HepG2 (cell line): Measurements from ENCODE around the gene IAH1. TPM values are rescaled to one million over a fixed set of nuclear protein-coding genes. Genes with fewer than 3 reads are reported as not detected.

Experiments used
- FOXO1 ChIP-seq: sonication (generic); formaldehyde crosslinking; IDR thresholded peaks from 2 replicates; pipeline ENCODE4 v1.4.0; 2020; ENCODE audit warnings: missing genetic modification reagents
- HNF4A ChIP-seq: sonication (generic); formaldehyde crosslinking; IDR thresholded peaks from 2 replicates; pipeline ENCODE4 v1.4.0; 2020; ENCODE audit warnings: missing genetic modification reagents
- NFRKB ChIP-seq: fragments of 450-650 bp; IDR thresholded peaks from 2 replicates; pipeline ENCODE4 v1.6.1; 2017
- NR2C2 ChIP-seq: sonication (generic); formaldehyde crosslinking; IDR thresholded peaks from 2 replicates; pipeline ENCODE4 v1.4.0; 2020; ENCODE audit warnings: missing genetic modification reagents, mild to moderate bottlenecking, moderate library complexity, borderline replicate concordance
- NR2F1 ChIP-seq, 2 experiments: fragments of 450-650 bp in 1 of 2; formaldehyde crosslinking in 1 of 2; IDR thresholded peaks; 2 replicates each; pipeline versions ENCODE4 v1.5.0 to v1.6.1; 2016 to 2020; ENCODE audit warnings: mild to moderate bottlenecking in 1 of 2, missing compliant biosample characterization in 1 of 2, missing genetic modification reagents in 1 of 2, moderate library complexity in 1 of 2
- NR2F6 ChIP-seq, 2 experiments: IDR thresholded peaks; 2 replicates each; pipeline ENCODE4 v1.6.1; 2016; ENCODE audit warnings: antibody characterized with exemption in 1 of 2, mild to moderate bottlenecking in 1 of 2
- SRY ChIP-seq: sonication (generic); formaldehyde crosslinking; IDR thresholded peaks from 2 replicates; pipeline ENCODE4 v1.8.0; 2022; ENCODE audit warnings: mild to moderate bottlenecking, missing genetic modification reagents
- ZBTB1 ChIP-seq: sonication (generic); formaldehyde crosslinking; IDR thresholded peaks from 2 replicates; pipeline ENCODE4 v1.4.0; 2020; ENCODE audit warnings: missing genetic modification reagents, borderline replicate concordance
- ZHX2 ChIP-seq, 2 experiments: sonication (generic) in 1 of 2; formaldehyde crosslinking in 1 of 2; IDR thresholded peaks; 2 replicates each; pipeline versions ENCODE4 v1.6.1 to v1.9.0; 2014 to 2022; ENCODE audit warnings: antibody characterized with exemption in 1 of 2, borderline replicate concordance in 1 of 2, inconsistent platforms in 1 of 2, low read depth in 1 of 2, missing genetic modification reagents in 1 of 2
- ZNF275 ChIP-seq: sonication (generic); formaldehyde crosslinking; IDR thresholded peaks from 2 replicates; pipeline ENCODE4 v1.8.0; 2022; ENCODE audit warnings: missing genetic modification reagents, mild to moderate bottlenecking, inconsistent platforms, borderline replicate concordance
- ZNF672 ChIP-seq: sonication (generic); formaldehyde crosslinking; IDR thresholded peaks from 2 replicates; pipeline ENCODE4 v1.8.1; 2022; ENCODE audit warnings: missing genetic modification reagents
- polyA plus RNA-seq, 8 experiments: library from polyadenylated mRNA; depleted of rRNA in 3 of 8; stranded (reverse) in 7 of 8; unstranded in 1 of 8; fragments of >200 nt; fragmentation: Illumina TruSeq in 4 of 8; extraction: Trizol in 4 of 8; gene quantifications; 2 replicates each; pipeline versions ENCODE4 v1.2.1 to v1.2.3, GENCODE V29; 2011 to 2016; ENCODE audit warnings: low read depth in 4 of 8, missing spikeins in 1 of 8, mixed read lengths in 1 of 8; ENCODE audit not compliant: insufficient read depth in 1 of 8
- total RNA-seq, 5 experiments: library from RNA; depleted of rRNA; stranded (reverse); fragments of >200 nt; fragmentation: Illumina TruSeq; extraction: Trizol; gene quantifications; 2 replicates each; pipeline ENCODE4 v1.2.3, GENCODE V29; 2016; ENCODE audit warnings: low read depth in 1 of 5
- TF ChIP-seq, protein P1 (sequence below): sonication (generic); formaldehyde crosslinking; IDR thresholded peaks from one replicate; pipeline ENCODE4 v1.5.1; 2020; ENCODE audit warnings: mild to moderate bottlenecking, missing genetic modification reagents; ENCODE audit errors: not compliant biosample characterization

IAH1 gene
- total and polyA plus RNA-seq, 2 of the 13 experiments (the other 11 are each of a cell fraction or from before 2014, with no cell fraction given), result 43.6 to 44.4 TPM

DNA sequence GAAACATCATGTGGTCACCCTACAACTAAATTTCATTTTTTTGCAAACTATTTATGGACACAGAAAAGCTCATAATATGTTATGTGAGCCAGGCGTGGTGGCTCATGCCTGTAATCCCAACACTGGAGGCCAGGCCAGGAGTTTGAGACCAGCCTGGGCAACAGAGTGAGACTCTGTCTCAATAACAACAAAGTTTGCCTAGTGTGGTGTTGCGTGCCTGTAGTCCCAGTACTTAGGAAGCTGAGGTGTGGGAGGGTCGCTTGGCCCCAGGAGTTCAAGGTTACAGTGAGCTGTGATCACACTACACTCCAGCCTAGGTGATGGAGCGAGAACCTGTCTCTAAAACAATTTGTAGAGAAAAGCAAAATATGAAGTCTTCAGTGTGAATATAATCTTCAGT, 5.8 kb downstream of the IAH1 start (continued):
- 0 out of 2 replicates have a peak, but pooled peaks have one; percentile 26 for TF ChIP-seq FOXO1
- TF ChIP-seq ZNF275, result no peak
- no peak for TF ChIP-seq ZNF672
- TF ChIP-seq ZHX2 (IDR thresholded peaks at IDR 0.05; ENCODE audit: low read depth), result no peak
- TF ChIP-seq ZHX2 (CRISPR knock-in tag; IDR thresholded peaks at IDR 0.05; ENCODE audit: borderline replicate concordance), result no peak
- no peak for TF ChIP-seq ZBTB1
- no peak for TF ChIP-seq SRY (CRISPR knock-in tag)
- peak; percentile 63 for TF ChIP-seq NR2F6 (IDR thresholded peaks at IDR 0.05)
- peak; percentile 52; the same call in 1 of the 2 replicates for TF ChIP-seq NR2F6 (CRISPR knock-in tag; IDR thresholded peaks at IDR 0.05)
- TF ChIP-seq HNF4A (CRISPR knock-in tag), result peak; percentile 21; the same call in 1 of the 2 replicates
- TF ChIP-seq, protein P1, sequence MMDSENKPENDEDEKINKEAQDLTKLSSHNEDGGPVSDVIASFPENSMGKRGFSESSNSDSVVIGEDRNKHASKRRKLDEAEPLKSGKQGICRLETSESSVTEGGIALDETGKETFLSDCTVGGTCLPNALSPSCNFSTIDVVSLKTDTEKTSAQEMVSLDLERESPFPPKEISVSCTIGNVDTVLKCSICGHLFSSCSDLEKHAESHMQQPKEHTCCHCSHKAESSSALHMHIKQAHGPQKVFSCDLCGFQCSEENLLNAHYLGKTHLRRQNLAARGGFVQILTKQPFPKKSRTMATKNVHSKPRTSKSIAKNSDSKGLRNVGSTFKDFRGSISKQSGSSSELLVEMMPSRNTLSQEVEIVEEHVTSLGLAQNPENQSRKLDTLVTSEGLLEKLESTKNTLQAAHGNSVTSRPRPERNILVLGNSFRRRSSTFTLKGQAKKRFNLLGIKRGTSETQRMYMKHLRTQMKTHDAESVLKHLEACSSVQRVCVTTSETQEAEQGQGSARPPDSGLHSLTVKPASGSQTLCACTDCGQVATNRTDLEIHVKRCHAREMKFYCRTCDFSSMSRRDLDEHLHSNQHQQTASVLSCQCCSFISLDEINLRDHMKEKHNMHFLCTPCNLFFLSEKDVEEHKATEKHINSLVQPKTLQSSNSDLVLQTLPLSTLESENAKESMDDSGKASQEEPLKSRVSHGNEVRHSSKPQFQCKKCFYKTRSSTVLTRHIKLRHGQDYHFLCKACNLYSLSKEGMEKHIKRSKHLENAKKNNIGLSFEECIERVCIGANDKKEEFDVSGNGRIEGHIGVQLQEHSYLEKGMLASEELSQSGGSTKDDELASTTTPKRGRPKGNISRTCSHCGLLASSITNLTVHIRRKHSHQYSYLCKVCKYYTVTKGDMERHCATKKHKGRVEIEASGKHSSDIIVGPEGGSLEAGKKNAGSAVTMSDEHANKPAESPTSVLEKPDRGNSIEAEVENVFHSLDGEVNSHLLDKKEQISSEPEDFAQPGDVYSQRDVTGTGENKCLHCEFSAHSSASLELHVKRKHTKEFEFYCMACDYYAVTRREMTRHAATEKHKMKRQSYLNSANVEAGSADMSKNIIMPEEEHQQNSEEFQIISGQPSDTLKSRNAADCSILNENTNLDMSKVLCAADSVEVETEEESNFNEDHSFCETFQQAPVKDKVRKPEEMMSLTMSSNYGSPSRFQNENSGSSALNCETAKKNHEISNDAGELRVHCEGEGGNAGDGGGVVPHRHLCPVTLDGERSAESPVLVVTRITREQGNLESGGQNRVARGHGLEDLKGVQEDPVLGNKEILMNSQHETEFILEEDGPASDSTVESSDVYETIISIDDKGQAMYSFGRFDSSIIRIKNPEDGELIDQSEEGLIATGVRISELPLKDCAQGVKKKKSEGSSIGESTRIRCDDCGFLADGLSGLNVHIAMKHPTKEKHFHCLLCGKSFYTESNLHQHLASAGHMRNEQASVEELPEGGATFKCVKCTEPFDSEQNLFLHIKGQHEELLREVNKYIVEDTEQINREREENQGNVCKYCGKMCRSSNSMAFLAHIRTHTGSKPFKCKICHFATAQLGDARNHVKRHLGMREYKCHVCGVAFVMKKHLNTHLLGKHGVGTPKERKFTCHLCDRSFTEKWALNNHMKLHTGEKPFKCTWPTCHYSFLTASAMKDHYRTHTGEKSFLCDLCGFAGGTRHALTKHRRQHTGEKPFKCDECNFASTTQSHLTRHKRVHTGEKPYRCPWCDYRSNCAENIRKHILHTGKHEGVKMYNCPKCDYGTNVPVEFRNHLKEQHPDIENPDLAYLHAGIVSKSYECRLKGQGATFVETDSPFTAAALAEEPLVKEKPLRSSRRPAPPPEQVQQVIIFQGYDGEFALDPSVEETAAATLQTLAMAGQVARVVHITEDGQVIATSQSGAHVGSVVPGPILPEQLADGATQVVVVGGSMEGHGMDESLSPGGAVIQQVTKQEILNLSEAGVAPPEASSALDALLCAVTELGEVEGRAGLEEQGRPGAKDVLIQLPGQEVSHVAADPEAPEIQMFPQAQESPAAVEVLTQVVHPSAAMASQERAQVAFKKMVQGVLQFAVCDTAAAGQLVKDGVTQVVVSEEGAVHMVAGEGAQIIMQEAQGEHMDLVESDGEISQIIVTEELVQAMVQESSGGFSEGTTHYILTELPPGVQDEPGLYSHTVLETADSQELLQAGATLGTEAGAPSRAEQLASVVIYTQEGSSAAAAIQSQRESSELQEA (CRISPR knock-in tag), result no peak
- TF ChIP-seq NR2C2 (CRISPR knock-in tag), result peak; percentile 41
- no peak for TF ChIP-seq NFRKB
- TF ChIP-seq NR2F1 (CRISPR knock-in tag; IDR thresholded peaks at IDR 0.05), result peak; percentile 45 to 49; a peak in 3 of 4 replicates
